GM18951 (cell line): Measurements from ENCODE around the gene PTPRU.
"Not testable (repeated sequence)": the region's sequence is repeated elsewhere in the genome, so short reads cannot be mapped to it uniquely, and the experiment has no call there.

Experiments used
- POLR2A ChIP-seq: IDR thresholded peaks from 4 replicates; pipeline ENCODE4 v1.6.1; 2011; ENCODE audit warnings: mild to moderate bottlenecking; ENCODE audit not compliant: insufficient read length, insufficient read depth; ENCODE audit errors: extremely low read depth
- in situ Hi-C: fragments of 300-500 bp; cut with MboI; formaldehyde crosslinking; loops from one replicate; pipeline ENCODE4 v1.12.0; 2022; ENCODE audit warnings: low sequenced_read_pairs, mixed read lengths, inconsistent platforms; ENCODE audit not compliant: unreplicated experiment

PTPRU gene

GRCh38 chr1:29304025-29304684, 67.8 kb downstream of the PTPRU start:
- in situ Hi-C loops: no loop called here
- no peak for TF ChIP-seq POLR2A

GRCh38 chr1:29305943-29306342, 69.6 kb downstream of the PTPRU start:
- in situ Hi-C loops: no loop called here

GRCh38 chr1:29306471-29307140, 70.3 kb downstream of the PTPRU start:
- in situ Hi-C loops: no loop called here
- no peak for TF ChIP-seq POLR2A

More at GRCh38 chr1:29305943-29306342, 69.6 kb downstream of the PTPRU start:
- no peak for TF ChIP-seq POLR2A

GRCh38 chr1:29309075-29309474, 72.8 kb downstream of the PTPRU start:
- in situ Hi-C loops: no loop called here
- TF ChIP-seq POLR2A: no peak

GRCh38 chr1:29309621-29310020, 73.3 kb downstream of the PTPRU start:
- in situ Hi-C loops: no loop called here
- TF ChIP-seq POLR2A: no peak

GRCh38 chr1:29310616-29311180, 74.4 kb downstream of the PTPRU start:
- in situ Hi-C loops: no loop called here
- no peak for TF ChIP-seq POLR2A

- TF ChIP-seq POLR2A: no peak
- in situ Hi-C loops: no loop called here
Measured at GRCh38 chr1:29311352-29312030, 75.2 kb downstream of the PTPRU start.

GRCh38 chr1:29312469-29313461, 76.4 kb downstream of the PTPRU start:
- in situ Hi-C loops: no loop called here
- TF ChIP-seq POLR2A: no peak

- in situ Hi-C loops: not testable (repeated sequence)
Measured at GRCh38 chr1:29314685-29315084, 78.4 kb downstream of the PTPRU start.

GRCh38 chr1:29315262-29315661, 78.9 kb downstream of the PTPRU start:
- in situ Hi-C loops: no loop called here
- no peak for TF ChIP-seq POLR2A

GRCh38 chr1:29315876-29316275, 79.6 kb downstream of the PTPRU start:
- no peak for TF ChIP-seq POLR2A
- in situ Hi-C loops: no loop called here

GRCh38 chr1:29317063-29317915, 81.0 kb downstream of the PTPRU start:
- in situ Hi-C loops: no loop called here
- no peak for TF ChIP-seq POLR2A
